GM21737 (cell line): ENCODE measurements around the gene ZFP69B.

Source experiments
- ATAC-seq: cut with Tn5 transposase; IDR thresholded peaks from one replicate; pipeline ENCODE4 v1.9.1; 2021; ENCODE audit warnings: mild to moderate bottlenecking, moderate library complexity; ENCODE audit not compliant: unreplicated experiment

ZFP69B gene

DNA sequence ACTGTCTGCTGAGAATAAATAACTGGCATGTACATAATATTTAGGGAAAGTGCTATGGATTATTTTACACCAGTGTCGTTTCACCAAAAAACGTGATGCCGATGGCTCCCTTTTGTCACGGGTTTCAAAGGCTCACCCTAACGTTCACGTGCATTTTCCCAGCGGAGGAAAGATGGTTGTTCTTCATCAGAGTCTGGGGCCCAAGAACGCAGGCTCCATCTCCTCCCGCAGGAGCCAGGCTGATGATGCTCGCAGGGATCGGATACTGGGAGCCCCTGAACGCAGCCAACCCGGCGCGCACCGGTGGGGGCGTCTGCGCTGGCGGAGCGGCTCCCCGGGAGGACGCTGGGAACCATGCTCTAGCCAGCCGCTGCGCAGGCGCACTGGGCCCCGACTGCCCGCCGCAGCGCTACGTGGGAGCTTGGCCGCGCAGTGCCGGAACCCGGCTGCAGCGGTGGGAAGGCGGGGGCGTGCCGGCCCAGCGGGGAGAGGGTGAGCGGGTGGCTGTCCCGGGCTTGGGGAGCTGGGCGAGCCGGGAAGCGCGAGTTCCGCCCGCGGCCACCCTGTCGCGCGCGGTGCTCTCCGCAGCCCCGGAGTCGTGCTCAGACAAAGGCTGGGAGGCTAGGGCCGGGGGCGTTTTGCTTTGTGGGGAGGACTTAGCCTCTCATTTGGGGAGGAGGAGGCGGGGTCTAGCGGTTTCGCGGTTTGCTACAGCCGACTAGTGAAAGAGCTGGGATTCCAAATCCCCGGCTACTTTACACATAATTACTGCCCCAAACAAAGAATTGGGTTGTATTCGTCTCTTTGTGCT lies at the start of gene ZFP69B:
Gene ZFP69B (plus strand): TSS at position 793 of the 811 bp plus-strand sequence. CDS start 486 bp downstream, outside the sequence.
- peak; percentile 80 for ATAC-seq

DNA sequence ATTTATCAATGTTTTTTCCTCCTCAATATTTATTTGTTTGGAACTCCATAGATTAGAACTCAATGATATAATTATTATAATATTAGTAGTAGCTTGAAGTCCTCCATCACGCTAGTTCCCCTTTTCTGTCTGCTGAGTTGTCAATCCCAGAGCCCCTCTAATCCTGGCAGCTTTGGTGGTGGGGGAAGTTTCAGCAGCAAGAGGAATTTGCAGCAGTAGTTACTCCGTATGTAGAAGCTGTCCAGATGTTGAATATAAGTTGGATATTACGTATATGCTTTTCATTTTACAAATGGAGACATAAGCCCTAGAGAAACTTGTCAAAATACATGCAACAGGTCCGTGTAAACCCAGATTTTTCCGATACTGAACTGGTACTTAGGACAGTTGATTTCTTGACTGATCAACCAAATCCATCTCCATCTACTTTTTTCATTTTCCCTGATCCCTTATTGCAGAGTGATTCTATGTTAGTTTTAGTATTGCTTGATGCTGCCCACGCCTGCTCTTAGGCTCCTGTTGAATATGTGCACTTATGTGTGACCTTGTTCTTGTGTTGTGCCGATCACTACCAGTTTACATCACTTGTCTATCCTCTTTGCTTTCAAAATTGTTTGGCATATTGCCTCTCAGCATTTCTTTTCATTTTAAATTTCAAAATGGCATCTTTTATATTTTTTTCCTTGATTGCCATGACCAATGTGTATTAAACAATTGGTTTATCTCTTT lies 48.6 kb upstream of the ZFP69B start:
- no peak for ATAC-seq

DNA sequence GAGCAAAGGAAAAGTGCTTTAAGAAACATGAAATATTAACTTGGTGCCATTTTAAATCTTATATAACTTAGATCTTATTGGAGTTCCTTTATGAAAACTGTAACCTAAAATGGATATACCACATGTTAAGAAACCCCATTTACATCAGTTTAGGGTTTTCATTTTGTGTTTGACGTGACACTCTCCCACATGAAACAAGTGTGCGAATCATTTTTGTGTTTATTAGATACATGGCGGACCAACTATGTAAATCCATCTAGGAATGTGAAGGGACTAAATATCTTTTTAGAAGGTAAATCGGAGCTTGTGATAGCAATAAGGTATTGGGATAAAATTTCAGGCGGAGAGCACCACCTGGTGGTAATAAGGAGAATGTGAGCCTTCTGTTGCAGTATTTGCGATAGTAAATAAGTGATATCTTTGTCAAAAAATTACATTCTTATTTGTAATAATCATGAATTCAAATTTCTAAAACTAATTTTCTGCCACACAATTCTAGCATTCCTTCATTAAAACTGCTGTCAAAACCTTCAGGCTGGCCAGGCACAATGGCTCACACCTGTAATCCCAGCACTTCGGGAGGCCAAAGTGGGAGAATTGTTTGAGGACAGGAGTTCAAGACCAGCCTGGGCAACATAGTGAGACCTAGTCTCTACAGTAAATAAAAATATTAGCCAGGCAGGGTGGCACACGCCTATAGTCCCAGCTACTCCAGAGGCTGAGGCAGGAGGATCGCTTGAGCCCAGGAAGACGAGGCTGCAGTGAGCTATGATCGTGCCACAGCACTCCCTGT lies 45.4 kb upstream of the ZFP69B start:
- ATAC-seq: no peak

GRCh38 chr1:40405812-40406211 lies 44.5 kb upstream of the ZFP69B start:
- no peak for ATAC-seq

DNA sequence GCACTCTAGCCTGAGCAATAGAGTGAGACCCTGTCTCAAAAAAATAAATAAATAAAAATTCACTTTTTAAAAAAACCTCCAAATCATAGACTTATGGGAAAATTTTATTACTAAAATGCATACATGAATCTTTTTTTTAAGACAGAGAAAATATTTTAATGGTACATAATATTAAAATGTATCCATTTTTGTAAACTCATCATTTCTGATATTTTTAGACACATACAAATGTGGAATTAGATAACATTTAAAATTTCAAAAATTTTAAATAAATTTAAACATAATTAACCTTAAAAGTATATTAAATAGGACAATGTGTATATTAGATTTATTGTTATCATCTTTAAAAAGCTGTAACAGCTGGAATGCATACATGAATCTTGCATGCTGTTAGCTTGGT lies 42.8 kb upstream of the ZFP69B start:
- no peak for ATAC-seq

DNA sequence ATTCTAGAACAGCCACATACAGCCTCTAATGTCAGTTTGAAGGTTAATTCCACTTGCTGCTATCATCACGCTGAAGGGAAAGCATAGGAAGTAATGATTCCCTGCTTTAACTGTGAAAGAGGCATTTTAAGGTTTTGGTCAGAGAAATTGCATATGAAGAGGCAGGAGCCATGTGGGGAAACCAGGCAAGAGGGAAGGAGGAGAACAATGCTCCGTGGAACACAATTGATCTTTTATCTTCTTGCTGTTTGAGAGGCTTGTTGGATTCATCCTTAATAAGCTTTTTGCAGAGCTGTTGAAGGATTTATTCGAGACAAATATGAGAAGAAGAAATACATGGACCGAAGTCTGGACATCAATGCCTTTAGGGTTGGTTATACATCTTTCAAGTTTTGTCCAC lies 40.8 kb upstream of the ZFP69B start:
- ATAC-seq: no peak

DNA sequence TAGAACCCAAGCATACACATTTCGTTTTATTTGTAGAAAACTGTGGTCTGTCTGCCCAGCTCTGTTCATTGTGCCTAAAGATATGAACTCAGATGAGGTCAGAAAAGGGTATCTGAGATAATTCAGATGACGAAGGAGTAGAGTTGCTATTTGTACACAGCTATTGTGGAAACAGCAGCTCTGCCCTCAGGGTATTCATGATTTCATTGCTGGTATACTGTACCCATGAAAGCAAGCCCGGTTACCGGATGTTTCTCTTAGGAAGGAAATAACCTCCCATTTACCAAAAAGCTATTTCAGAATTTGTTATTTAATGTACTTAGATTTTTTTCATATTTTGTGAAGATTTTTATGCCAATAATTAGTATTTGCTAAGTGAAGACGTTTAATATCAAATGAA lies 39.0 kb upstream of the ZFP69B start:
- no peak for ATAC-seq

GRCh38 chr1:40411843-40412242 lies 38.4 kb upstream of the ZFP69B start:
- ATAC-seq: no peak

- ATAC-seq: no peak
These were observed 36.6 kb upstream of the ZFP69B start for GRCh38 chr1:40413527-40414252.

DNA sequence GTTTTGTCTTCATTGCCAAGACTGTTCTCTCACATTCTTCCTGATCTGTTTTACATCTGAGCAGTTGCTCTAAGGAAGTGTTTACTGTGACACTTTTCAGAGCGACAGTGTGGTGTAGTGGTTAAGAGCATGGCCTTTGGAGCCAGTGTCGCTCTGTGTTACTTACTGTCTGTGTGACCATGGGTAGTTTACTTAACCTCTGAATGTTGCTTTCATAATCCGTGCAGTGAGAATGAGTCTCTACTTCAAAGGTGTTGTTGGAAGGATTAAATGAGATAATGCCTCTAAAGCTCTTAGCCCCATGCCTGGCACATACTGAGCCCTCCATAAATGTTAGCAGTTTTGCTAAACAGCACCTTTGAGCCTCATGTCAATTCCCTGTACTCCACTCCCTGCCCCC lies 35.9 kb upstream of the ZFP69B start:
- no peak for ATAC-seq

- no peak for ATAC-seq
These were observed 33.6 kb upstream of the ZFP69B start for GRCh38 chr1:40416709-40417108.

DNA sequence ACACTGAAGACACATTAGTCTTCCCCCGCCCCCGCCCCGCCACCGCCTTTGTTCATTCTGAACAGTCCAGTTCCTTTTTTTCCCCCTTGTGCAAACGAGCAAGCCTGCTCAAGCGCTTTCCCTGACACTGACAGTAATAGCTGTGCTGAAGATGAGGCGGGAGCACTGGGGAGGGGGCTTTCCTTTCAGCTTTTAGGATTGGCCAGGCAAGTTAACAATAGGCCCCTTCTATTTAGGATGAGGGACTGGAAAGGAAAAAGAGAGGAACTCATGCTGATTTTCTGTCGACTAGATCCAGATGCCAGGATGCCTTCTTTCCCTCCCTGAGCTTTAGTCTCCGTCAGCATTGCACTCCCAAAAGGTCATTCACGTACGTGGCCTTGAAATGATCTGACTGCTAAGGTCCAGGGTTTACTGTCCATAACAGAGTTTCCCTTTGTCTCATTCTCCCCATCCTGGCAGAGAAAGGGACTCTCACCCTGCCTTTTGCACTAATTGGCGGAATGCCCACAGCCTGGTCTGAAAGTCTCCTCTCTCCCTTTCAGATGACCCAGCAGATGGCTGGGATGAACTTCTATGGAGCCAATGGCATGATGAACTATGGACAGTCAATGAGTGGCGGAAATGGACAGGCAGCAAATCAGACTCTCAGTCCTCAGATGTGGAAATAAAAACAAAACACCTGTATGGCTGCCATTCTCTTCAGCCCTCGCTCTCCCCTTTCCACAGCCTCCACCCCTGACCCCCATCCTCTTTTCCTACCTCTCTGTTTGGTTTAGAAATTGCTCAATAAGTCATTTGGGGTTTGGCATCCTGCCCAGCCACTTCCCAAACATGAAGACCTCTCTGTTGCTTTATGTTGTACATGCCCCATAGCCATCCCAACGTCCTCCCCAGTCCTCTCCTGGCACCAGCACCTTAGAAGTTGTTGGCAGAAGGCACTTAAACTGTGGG lies 28.6 kb upstream of the ZFP69B start:
- no peak for ATAC-seq

DNA sequence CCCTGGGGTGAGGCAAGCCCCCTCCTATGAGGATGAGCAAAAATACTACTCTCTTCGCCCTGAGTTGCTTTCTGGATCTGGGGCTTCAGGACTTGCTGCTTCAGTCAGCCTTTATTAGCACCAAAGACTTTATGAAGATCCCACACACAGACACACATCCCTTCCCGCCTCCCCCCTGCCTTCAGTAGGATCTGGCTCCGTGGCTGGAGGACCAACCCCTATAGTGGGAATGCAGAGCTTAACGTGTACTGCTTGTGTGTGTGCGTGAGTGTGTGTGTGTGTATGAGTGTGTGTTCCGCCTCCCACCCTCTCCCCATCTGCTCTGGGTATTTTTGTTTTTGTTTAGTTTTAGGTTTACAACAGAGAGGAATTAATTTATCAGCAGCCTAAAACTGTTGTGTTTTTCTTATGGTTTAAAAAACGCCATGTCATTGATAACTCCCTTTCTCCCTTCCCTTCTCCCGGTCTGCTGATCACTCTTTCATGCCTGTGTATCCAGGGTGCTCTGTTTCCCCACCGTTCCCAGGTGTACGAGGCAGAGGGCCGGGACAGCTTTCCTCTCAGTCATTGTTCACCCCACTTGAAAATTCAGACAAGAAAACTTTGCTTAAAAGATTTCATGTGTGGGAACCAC lies 27.5 kb upstream of the ZFP69B start:
- ATAC-seq: no peak

GRCh38 chr1:40423264-40423642 lies 27.0 kb upstream of the ZFP69B start:
- ATAC-seq: no peak

DNA sequence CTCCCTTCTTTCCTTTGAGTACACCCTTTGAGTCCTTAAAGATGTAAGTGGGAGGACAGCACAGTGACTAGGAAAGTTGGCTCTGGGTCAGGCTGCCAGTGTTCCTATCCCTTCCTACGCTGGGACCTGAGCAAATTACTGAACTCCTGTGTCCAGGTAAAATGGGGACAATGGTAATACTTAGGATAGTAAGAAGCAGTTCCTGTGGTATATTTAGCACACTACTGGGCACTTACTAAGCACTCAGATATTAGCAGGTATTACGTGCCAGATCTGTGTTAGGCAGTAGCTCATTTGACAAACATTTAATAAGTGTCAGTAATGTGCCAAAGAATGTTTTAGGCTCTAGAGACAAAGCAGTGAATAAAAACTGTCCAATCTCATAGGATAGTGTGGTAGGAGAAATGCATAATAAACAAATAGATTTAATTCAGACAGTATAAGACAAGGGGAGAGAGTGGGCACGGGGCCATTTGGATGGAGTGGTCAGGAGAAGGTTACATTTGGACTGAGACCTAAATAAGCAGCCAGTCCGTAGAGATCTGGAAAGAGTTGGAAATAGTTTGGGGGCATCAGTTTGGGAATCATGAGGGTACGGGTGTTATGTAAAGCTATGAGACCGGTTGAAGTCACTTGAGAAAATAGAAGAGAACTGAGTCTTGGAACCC lies 26.2 kb upstream of the ZFP69B start:
- ATAC-seq: no peak

GRCh38 chr1:40425198-40425597 lies 25.1 kb upstream of the ZFP69B start:
- no peak for ATAC-seq

GRCh38 chr1:40431385-40431784 lies 18.9 kb upstream of the ZFP69B start:
- ATAC-seq: no peak

DNA sequence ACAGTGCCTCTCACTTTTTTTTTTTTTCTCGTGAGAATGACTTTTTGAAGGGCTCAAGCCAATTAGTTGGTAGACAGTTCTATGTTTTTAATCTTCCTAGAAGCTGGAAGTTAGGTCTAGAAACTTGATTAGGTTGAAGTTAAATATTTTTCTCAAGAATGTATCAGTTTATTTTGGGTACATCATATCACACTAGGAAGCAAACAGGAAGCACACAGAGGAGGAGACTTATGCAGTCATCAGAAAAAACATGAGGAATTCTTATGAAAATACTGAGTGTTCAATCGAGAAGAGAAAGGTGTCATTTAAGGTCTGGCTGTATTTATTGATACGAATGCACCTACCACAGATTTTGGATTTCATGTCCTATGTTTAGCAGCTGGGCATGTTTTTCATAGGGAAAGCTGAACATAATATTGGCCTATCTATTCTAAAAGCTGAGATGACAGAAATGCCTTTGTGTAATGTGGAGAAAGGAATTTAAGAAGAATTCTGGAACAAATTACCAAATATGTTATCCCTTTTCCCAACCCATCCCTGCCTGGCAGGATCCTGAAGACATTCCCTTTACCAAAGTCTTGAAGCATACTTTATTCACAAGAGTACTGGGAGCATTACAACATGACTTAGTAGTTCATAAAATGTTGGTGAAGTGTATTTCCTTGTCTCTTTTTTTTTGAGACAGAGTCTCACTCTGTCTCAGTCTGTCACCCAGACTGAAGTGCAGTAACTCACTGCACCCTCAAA lies 17.5 kb upstream of the ZFP69B start:
- ATAC-seq: no peak
